A204.1 (cell line): Measurements from ENCODE around the gene UMAD1.

Experiments used
- FAIRE-seq: peaks from 2 replicates; lab custom pipeline; 2012; peaks lifted over from hg19 to GRCh38; lab: Jason Lieb, UNC

Gene UMAD1

DNA sequence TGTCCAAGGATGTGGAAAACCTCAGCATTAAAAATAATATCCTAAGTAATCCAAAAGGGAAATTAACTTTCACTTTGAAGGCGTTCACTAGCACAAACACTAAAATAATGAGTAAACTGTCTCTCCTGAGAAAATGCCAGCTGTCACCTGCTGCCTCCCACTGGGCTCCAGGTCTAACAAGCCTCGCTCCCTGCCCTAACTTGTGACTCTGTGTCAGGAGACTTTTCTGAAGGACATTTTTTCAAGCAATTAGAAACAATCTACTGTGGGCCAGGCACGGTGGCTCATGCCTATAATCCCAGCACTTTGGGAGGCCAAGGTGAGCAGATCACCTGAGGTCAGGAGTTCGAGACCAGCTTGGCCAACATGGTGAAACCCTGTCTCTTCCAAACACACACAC, 255.2 kb downstream of the UMAD1 start:
- FAIRE-seq: no peak

DNA sequence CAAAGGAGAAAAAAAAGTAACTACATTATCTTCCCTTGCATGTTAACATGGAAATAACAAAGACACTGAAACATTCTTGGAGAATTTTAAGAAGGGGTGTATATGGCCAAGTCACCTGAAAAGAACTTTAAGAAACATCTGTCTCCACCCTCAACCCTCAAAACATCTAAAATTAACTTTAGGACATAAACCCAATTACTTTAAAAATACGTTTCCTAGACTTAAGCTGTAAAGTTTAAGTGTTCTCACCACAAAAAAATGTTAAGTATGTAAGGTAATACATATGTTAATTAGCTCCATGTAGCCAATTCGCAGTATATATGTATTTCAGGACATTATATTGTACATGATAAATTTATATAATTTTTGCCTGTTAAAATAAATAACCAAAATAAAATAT, 257.0 kb downstream of the UMAD1 start:
- no peak for FAIRE-seq

DNA sequence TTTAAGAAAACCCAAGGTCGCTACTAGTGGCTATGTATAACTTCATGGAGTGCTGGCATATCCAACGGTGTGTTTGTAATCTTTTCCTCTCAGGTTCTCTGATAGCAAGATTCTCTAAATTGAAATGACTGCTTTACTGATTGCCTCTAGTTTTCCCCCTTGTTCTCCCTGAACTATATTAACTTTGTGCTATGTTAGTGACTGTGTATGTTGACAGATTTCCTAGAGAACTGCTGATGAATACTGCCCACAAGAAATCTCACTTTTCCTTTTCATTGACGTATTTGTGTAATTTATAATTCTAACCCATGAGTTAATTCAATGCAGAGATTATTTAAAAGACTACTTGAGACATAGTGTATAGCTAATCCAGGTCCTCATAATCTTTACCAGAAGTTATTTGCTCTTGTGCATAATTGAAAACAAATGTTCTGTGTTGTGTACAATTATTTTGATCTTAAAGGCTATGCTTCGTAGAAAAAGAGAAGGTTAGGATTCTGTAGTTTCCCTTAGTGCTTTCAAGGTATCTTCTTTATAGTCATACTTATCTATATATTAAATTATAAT, 257.5 kb downstream of the UMAD1 start:
- FAIRE-seq: no peak

DNA sequence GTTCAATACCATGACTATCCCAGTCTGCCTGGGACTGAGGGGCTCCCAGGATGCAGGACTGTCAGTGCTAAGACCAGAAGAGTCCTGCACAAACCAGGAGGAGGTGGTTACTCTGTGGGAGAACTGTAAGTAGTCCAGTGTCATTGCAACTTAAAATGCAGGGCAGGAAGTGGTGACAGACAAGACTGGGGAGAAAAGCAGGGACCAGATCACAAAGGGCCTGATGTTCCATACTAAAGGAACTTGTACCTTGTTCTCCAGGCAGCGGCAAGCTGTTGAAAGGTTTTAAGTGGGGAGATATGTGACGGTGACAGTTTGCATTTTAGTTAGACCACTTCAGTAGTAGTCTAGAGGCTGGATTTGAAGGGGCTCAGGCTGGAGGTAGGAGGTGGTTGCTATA, 262.3 kb downstream of the UMAD1 start:
- FAIRE-seq: no peak

DNA sequence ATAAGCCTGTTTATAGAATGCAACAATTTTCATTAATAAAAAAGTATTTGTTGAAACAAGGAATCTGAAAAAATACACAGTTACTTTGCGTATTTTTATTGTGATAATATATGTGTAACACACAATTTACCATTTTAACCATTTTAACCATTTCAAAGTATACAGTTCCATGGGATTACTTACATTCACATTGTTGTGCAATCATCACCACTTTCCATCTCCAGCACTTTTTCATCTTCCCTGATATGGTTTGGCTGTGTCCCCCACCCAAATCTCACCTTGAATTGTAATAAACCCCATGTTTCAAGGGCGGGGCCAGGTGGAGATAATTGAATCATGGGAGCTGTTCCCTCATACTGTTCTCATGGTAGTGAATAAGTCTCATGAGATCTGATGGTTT, 266.8 kb downstream of the UMAD1 start:
- FAIRE-seq: no peak

DNA sequence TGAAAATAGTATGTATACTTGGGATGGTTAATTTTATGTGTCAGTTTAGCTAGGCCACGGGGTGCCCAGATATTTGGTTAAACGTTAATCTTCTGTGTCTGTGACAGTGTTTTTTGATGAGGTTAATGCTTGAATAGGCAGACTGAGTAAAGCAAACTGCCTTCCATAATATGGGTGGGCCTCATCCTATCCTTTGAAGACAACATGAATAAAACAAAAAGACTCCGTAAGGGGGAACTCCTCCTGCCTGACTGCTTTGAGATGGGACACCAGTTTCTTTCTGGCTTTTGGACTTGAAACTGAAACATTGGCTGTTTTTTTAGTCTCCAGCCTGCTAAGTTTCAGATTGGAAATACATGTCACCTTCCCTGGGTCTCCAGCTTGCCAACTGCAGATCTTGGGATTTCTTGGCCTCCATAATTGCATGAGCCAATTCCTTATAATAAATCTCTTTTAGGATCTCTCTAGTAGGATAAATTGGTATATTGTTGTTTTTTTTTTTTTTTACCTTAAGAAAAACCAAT, 268.1 kb downstream of the UMAD1 start:
- FAIRE-seq: no peak

DNA sequence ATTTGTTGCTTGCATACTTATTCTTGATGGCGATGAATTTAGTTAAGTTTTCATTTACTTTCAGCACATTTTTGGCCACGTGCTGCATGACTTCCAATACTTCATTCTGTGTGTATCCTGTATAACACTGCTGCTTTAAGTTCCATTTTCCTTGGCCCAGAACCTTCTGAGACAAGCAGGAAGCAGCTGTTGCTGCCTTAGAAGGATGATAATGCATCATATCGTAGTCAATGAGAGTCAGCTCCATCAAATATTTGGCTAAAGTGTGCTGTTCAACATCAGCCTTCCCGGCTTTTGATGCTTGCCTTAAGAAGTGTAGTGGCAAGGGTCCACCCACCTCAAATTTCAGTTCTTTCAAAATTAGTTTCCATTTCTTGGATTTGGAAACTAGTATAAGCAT, 268.8 kb downstream of the UMAD1 start:
- FAIRE-seq: no peak

DNA sequence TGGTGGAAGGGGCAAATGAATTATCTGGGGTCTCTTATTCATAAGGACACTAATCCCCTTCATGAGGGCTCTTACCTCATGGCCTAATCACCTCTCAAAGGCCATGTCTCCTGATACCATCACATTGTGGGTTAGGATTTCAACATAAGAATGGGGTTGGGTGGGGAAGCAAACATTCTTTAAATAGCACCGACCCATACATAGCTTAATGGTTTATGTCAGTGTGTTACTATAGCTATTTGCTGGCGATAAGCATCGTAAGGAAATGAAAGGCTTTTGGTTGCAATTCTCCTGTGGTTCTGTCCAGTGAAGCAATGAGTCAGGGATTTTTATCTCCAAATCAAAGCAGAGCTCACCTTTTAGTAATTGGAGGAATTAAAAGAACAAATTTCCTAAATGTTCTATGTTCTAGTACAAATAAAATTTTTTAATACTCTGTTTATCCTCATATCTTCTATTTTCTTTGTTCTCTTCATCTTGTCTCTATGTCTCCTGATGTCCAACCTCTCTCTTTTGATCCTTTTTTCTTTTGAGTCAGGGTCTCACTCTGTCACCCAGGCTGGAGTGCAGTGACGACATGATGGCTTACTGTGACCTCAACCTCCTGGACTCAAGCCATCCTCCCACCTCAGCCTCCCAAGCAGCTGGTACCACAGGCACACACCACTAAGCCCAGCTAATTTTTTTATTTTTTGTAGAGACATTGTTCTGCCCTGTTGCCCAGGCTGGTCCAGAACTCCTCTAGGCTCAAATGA, 271.0 kb downstream of the UMAD1 start:
- FAIRE-seq: no peak

DNA sequence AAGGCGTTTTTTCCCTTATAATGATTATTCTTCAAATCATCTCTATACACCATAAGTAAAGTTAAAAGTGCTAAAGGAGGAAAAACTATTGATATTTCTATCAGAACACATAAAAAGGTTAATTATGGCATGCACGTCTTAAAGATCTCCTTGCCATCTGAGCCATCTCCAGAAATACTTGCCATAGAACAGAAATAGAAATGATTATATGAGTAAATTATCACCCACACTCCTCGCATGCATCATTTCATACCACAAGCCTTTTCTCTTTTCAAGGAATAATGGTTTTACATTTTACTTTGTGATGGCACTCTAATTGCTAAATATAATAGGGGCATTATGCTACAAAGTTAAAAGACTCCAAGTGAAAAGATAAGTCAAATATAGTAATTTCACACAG, 272.4 kb downstream of the UMAD1 start:
- FAIRE-seq: no peak

DNA sequence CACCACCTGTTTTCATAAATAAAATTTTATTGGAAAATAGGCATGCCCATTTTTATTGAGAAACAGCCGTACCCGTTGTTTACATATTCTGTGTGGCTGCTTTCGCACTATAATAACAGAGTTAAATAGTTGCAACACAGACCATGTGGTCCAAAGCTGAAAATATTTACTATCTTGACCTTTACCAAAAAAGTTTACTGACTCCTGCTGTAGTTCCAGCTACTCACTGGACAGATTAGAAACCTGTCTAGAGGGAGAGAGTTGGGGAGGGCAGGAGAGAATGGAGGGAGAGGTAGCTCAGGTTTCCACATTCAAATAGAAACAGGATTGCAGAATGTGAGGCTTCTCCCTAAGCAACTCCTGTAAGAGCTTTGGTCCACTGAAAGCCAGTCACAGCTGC, 273.0 kb downstream of the UMAD1 start:
- FAIRE-seq: no peak

DNA sequence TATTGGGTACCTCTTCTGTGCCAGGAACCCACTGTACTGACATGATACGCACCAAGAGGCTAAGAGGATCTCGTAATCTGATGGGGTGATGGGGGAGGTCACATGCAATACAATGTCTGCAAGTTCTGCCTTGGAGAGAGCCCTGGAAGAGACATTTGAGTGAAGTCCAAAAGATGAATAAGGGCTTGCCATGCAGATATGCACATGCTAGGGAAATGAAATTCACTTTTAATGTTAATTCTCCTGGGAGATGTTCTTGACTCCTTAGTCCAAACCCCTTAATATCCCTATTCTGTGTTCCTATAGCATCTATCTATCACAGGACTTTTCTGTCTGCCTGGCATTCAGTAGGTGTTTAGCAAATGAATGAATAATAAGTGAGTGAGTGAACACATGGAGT, 274.0 kb downstream of the UMAD1 start:
- no peak for FAIRE-seq

DNA sequence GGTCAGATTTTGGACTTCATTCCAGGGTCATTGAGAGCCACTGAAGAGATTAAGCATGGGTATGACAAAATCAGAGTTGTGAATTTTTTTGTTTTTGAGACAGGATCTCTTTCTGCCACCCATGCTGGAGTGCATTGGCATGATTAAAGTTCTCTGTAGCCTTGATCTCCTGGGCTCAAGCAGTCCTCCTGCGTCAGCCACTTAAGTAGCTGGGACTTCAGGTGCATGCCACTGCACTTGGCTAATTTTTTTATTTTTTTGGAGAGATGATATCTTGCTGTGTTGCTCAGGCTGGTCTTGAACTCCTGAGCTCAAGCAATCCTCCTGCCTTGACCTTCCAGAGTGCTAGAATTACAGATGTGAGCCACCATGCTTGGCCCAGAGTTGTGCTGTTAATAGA, 275.5 kb downstream of the UMAD1 start:
- FAIRE-seq: no peak

DNA sequence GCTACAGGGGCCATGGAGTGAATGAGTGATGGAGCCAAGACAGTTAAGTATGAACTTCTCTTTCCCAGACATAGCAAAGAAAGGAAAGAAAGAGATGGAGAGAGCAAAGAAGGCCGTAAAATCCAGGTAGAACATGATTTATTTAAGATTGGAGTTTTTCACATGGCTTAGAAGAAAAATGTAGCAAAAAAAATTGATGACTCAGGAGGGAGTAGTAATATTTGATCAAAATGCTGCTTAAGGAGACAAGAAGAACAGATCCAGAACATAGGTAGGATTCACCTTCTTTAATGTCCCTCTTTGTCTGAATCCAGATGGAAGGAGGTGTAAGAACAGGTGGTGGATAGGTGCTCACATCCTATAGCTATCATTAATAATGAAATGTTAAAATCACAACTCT, 277.0 kb downstream of the UMAD1 start:
- FAIRE-seq: no peak

DNA sequence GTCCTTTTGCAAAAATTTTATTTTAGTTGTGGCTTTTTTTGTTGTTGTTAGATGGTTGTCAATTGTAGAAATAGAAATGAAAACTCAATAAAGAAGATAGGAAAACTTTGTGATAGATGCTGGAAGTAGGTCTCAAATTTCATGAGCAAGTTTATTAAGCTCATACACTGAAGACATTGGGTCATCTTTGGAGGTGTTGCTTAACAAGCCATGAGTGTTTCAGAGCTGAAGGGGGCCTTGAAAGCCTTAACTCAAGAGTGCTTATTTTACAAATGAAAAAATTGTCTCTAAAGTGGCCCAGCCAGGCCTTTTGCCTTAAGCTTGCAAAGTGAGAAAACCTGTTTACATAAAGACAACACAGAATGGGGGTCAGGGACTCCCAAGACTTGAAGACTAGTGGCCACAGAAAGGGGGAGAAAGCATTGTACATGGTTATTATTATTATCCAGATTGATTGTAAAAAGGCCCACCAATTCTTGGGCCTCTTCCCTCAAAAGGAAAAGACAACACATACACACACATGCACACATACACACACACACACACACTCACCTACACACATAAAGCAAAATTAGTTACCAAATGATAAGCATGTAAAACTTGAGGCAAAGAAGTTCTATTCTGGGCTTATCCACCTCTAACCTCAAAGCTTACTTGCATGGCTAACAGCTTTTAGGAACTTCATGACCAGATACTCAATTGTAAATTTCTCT, 278.3 kb downstream of the UMAD1 start:
- no peak for FAIRE-seq

DNA sequence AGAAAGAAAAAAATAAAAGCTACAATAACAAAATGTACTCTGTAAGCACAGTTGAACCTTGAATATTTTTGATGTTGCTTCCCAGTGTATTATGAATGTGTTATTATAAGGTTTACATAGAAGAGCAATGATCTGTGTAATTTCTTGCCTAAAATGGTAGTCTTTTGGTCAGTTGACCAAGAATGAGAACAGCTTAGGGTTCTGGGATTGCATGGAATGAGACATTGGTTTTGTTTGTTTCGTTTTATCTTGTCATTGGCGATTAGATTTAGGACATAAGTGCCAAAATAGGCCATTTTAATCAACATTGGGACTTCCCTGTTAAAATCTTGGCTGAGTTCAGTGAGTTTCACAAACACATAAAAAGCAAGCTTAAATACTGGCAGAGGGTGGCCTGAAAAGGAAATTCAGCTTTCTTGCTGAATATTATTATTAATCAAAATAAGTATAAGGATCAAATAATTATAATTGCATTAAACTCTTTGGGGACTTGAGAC, 278.9 kb downstream of the UMAD1 start:
- no peak for FAIRE-seq

DNA sequence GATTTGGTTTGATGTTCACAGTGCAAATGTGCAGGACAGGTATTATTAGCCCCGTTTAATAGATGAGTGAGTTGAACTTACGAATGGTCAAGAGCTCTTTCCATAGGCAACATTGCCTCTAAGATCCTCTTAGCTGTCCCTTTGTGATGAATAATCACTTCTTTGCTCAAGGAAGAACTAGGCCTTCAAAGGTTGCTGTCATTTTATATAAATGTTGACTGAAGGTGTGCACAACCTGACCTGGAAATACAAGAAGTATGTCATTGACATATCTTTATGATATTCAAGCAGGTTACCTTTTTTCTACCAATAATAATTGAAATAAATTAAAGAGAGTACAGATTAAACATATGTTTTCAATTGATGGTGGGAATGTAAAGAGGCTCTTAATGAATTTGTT, 279.5 kb downstream of the UMAD1 start:
- no peak for FAIRE-seq

DNA sequence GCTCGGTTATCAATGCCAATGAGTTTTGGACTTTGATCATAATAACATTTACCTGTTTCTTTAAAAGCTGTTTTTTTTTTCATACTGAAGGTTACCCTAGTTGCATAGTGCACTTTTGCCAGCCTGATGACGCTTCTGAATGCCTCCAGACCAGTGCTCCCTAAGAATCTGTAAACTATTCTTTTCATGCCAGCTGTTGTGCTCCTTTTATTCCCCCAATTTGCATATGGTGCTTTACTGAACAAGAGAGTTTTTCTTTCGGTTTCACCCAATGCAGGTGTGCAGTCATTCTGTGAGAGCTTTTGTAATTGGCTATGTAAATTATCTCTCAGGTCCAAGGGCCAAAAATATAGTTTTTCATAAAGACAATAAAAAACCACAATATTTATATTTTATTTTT, 279.9 kb downstream of the UMAD1 start:
- FAIRE-seq: no peak

DNA sequence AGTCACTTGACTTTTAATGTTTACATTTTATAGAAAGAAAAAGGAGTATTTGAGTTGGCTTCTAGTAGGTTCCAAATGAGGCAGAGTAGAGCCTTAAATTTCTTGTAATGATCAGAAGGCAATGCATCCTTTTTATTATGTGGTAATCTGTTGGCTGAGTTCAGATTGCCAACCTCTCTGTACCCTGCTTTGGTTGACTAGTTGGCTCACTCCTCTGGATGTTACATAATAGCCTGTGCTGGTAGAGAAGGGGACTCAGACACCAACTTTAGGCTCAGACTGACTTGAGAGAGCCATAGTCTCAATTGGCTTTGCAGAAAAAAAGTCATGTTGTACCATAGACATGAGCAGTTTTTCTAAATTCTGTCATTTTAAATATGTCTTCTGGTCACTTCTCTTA, 281.3 kb downstream of the UMAD1 start:
- no peak for FAIRE-seq

DNA sequence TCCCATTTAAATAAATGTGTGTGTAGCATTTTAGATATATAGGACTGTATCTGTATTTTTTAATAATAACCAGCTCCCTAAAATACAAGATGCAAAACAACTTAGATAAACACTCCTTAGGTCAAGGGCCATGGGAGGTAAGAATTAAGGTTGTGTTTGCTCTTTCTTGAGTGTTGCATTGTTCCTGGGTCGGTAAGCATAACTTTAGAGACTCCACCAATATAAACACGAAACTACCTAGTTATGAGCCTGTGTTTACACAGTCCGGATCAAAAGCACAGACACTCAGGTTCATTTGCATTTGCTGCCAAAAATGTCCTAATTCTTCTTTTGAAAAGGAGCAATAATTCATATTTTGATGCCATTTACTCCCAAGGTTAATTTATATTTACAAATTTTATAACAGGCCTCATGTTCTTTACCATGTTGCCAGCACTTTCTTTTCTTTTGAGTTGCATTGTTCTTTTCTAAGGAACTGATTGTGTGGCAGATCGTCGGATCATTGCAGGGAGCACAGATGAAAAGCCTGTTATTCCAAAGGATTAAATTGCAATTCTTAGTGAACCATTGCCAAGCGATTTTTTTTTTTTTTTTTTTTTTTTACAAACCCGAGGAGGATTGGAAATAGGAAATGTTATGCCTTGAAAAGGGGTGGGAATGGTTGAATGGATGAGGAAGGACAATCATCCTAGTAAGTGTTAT, 282.3 kb downstream of the UMAD1 start:
- no peak for FAIRE-seq

DNA sequence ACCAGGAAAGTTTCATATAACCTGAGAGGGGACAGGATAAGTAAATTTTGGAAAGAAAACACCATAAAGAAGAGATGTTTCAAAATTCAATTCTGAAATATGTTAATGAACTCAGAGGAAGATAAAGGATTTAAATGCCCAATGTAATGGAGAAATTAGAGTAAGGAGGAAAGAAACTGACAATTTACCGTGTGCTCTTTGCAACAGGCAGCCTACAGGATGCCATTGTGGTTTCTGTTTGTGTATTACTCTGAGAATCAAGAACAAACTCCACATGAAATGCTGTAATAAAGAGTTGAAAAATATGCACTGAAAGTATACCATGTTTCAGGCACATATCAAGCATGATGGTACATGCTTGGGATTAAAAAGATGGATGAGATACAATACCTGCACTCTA, 283.3 kb downstream of the UMAD1 start:
- FAIRE-seq: no peak

DNA sequence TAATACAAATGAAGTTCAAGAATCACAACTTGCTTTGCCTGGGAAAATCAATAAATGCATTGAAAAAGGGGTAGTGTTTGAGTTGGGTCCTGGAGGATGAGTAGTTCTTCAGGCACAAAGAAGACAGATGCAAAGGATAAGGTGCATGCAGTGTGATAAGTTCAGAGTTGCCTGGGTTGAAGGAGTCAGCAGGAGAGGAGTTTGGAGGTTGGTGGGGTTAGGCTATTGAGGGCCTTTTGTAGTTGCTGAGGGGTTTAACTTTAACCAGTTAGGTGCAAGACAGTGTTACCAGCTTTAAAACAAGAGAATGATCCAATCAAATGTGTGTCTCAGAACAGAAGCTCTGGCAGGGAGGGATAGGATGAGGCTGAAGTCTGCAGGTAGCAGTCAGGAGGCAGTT, 283.8 kb downstream of the UMAD1 start:
- no peak for FAIRE-seq
